HCT116 (cell line): ENCODE data around the gene PPM1B. TPM values are rescaled to one million over a fixed set of nuclear protein-coding genes. Genes with fewer than 3 reads are reported as not detected.

Experiments used
- ATAC-seq: fragments of 200-7000 bp; cut with Tn5 transposase; 2 replicates; pipeline ENCODE4 v1.9.1; 2020; ENCODE audit warnings: mild to moderate bottlenecking, moderate library complexity
- BruUV-seq: library from RNA; stranded (reverse); fragments of 400-500 nt; replicated peaks from 2 replicates; lab custom pipeline; 2021; lab: Mats Ljungman, UMichigan
- CTCF ChIA-PET: fragments of 300-600 bp; sonication (Branson Sonifier 250); formaldehyde crosslinking; loops from one replicate; lab custom pipeline; 2021; ENCODE audit warnings: antibody characterized with exemption; lab: Charles Lee
- POLR2A ChIA-PET: fragments of 300-600, 350-600 bp; sonication (Branson Sonifier 250); formaldehyde crosslinking; loops from one replicate; lab custom pipeline; 2021; ENCODE audit warnings: antibody characterized with exemption; lab: Charles Lee
- RAD21 ChIA-PET, 2 experiments: fragments of 300-600 bp; sonication (Branson Sonifier 250); formaldehyde crosslinking; loops; one replicate each; lab custom pipeline; 2023; ENCODE audit warnings: low total read pairs in 2 of 2; ENCODE audit not compliant: uncharacterized antibody in 2 of 2, unreplicated experiment in 2 of 2, low non-redundant PET in 1 of 2; lab: Charles Lee
- DNase-seq: peaks from one replicate; pipeline ENCODE4 v3.0.0-alpha.2; 2010; ENCODE audit warnings: low read depth, low spot score
- H2AFZ ChIP-seq: fragments of 200-600 bp; shearing (Covaris generic), sonication (generic); 2 replicates; pipeline ENCODE4 v1.6.1; 2017; ENCODE audit warnings: low read depth, mixed run types, mixed read lengths, antibody characterized with exemption, low read length; ENCODE audit not compliant: poor library complexity, severe bottlenecking
- H3K27ac ChIP-seq: 2 replicates; pipeline ENCODE4 v1.5.1; 2012; ENCODE audit warnings: low read depth, low read length
- H3K27me3 ChIP-seq: fragments of 200-600 bp; sonication (generic); 2 replicates; pipeline ENCODE4 v1.6.1; 2016; ENCODE audit warnings: mixed run types, low read length, mixed read lengths; ENCODE audit not compliant: insufficient read depth
- H3K36me3 ChIP-seq, 2 experiments: fragments of 200-500 bp in 1 of 2; fragments of 200-600 bp in 1 of 2; sonication (Bioruptor generic) in 1 of 2; sonication (generic) in 1 of 2; 2 replicates each; pipeline versions ENCODE4 v1.5.1 to v1.6.1; 2014 to 2016; ENCODE audit warnings: low read length in 2 of 2, inconsistent platforms in 1 of 2, mixed read lengths in 1 of 2, mixed run types in 1 of 2; ENCODE audit not compliant: insufficient read depth in 2 of 2, control insufficient read depth in 1 of 2
- H3K4me1 ChIP-seq, 2 experiments: fragments of 200-600 bp in 1 of 2; sonication (generic) in 1 of 2; 2 replicates each; pipeline versions ENCODE4 v1.5.1 to v1.6.1; 2012 to 2017; ENCODE audit warnings: low read length in 2 of 2, inconsistent platforms in 1 of 2, mild to moderate bottlenecking in 1 of 2, mixed read lengths in 1 of 2, mixed run types in 1 of 2, moderate library complexity in 1 of 2; ENCODE audit not compliant: insufficient read depth in 2 of 2, control insufficient read depth in 1 of 2
- H3K4me2 ChIP-seq: fragments of 200-600 bp; sonication (generic); 2 replicates; pipeline ENCODE4 v1.6.1; 2017; ENCODE audit warnings: mixed run types, low read length, mixed read lengths
- H3K4me3 ChIP-seq, 2 experiments: fragments of 200-600 bp in 1 of 2; sonication (generic) in 1 of 2; replicated peaks in 1 of 2; 2 replicates each; pipeline ENCODE4 v1.5.1; 2011 to 2016; ENCODE audit warnings: low read length in 2 of 2, control low read depth in 1 of 2, low read depth in 1 of 2, mild to moderate bottlenecking in 1 of 2, mixed read lengths in 1 of 2, mixed run types in 1 of 2
- H3K79me2 ChIP-seq: fragments of 200-600 bp; sonication (generic); 2 replicates; pipeline ENCODE4 v1.6.1; 2017; ENCODE audit warnings: mild to moderate bottlenecking, mixed run types, low read length, moderate library complexity, mixed read lengths; ENCODE audit not compliant: insufficient read depth
- H3K9ac ChIP-seq: fragments of 200-600 bp; sonication (generic); 2 replicates; pipeline ENCODE4 v1.6.1; 2016; ENCODE audit warnings: low read length, mixed read lengths
- H3K9me2 ChIP-seq: fragments of 200-600 bp; sonication (generic), shearing (Covaris generic); 2 replicates; pipeline ENCODE4 v1.6.1; 2017; ENCODE audit warnings: mixed run types, mild to moderate bottlenecking, moderate library complexity; ENCODE audit not compliant: insufficient read depth
- H3K9me3 ChIP-seq, 2 experiments: fragments of 200-500 bp in 1 of 2; fragments of 200-600 bp in 1 of 2; sonication (Bioruptor generic) in 1 of 2; sonication (generic) in 1 of 2; 2 replicates each; pipeline ENCODE4 v1.6.1; 2014 to 2017; ENCODE audit warnings: low read length in 2 of 2, mixed read lengths in 2 of 2, inconsistent platforms in 1 of 2, low read depth in 1 of 2, mild to moderate bottlenecking in 1 of 2, mixed run types in 1 of 2, moderate library complexity in 1 of 2; ENCODE audit not compliant: control insufficient read depth in 1 of 2, insufficient read depth in 1 of 2
- H4K20me1 ChIP-seq: fragments of 200-600 bp; sonication (generic), shearing (Covaris generic); 2 replicates; pipeline ENCODE4 v1.6.1; 2017; ENCODE audit warnings: mixed run types, mild to moderate bottlenecking, moderate library complexity; ENCODE audit not compliant: insufficient read depth
- CBX3 ChIP-seq: IDR thresholded peaks from 2 replicates; pipeline ENCODE4 v1.6.1; 2012; ENCODE audit warnings: low read depth
- EZH2 ChIP-seq: fragments of 200-600 bp; sonication (generic); IDR thresholded peaks from 2 replicates; pipeline ENCODE4 v1.6.1; 2017; ENCODE audit warnings: antibody characterized with exemption, mixed run types
- FOSL1 ChIP-seq: IDR thresholded peaks from 2 replicates; pipeline ENCODE4 v1.6.1; 2012; ENCODE audit warnings: low read depth
- MAX ChIP-seq: IDR thresholded peaks from 2 replicates; pipeline ENCODE4 v1.6.1; 2012
- POLR2A ChIP-seq: IDR thresholded peaks from 2 replicates; pipeline ENCODE4 v1.7.0; 2011; ENCODE audit warnings: borderline replicate concordance; ENCODE audit not compliant: insufficient read depth, insufficient read length; ENCODE audit errors: extremely low read depth
- SP1 ChIP-seq: IDR thresholded peaks from 2 replicates; pipeline ENCODE4 v1.6.1; 2012; ENCODE audit warnings: low read depth
- SRF ChIP-seq: IDR thresholded peaks from 2 replicates; pipeline ENCODE4 v1.6.1; 2012; ENCODE audit warnings: low read depth
- YY1 ChIP-seq: IDR thresholded peaks from 2 replicates; pipeline ENCODE4 v1.6.1; 2011; ENCODE audit warnings: low read length, low read depth, moderate library complexity, mild to moderate bottlenecking; ENCODE audit not compliant: insufficient replicate concordance; ENCODE audit errors: extremely low read depth
- ZFX ChIP-seq: fragments of 450-650 bp; IDR thresholded peaks from 2 replicates; pipeline ENCODE4 v1.6.1; 2017
- ZNF274 ChIP-seq: fragments of 200-500 bp; sonication (Bioruptor generic); IDR thresholded peaks from 2 replicates; pipeline ENCODE4 v1.6.1; 2014; ENCODE audit warnings: mild to moderate bottlenecking, low read depth, low read length, inconsistent platforms
- intact Hi-C: fragments of 100-400 bp; cut with micrococcal nuclease; formaldehyde crosslinking; loops from 2 replicates; pipeline ENCODE4 v1.10.0; 2022
- total RNA-seq: library from RNA; stranded (reverse); gene quantifications from one replicate; pipeline ENCODE4 v1.2.1, GENCODE V29; 2021; ENCODE audit not compliant: unreplicated experiment
- TF ChIP-seq, protein P1 (sequence below): IDR thresholded peaks from 2 replicates; pipeline ENCODE4 v1.6.1; 2012

PPM1B gene
- total RNA-seq, 1 experiment from 2014 or later = 36.9 TPM

DNA sequence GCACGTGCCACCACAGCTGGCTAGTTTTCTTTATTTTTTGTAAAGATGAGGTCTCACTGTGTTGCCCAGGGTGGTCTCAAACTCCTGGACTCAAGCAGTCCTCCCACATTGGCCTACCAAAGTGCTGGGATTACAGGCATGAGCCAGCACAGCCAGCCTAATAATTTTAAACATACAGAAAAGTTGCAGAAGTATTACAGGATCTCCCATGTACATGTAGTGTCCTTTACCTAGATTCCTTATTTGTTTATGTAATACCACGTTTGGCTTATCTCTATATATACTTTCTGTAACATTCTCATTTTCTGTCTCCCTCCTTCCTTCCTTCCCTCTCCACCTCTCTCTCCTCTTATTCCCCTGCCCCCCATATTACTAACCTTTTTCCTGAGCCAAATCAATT lies 41.7 kb downstream of the PPM1B start:
- Histone ChIP-seq H3K4me2 (no peak overlapping the region), H3K79me2 (peaks cover 40% of the 10 kb centered on the region)

DNA sequence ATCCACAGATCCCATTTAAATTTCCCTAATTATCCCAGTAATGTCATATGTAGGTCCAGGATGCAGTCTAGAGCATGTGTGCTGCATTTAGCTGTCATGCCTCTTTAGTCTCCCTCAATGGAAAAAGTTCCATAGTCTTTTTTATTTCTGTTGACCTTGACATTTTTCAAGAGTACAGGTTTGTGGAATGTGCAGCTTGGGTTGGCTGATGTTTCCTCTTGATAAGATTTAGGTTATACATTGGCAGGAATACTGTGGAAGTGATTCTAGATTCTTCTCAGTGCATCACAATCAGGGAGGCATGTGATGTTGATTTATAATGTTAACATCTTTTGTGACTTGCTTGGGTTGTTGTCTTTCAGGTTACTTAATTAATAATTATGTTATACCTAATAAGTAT lies 42.5 kb downstream of the PPM1B start:
- H3K9me2 ChIP-seq = no peaks in the 10 kb centered on the region
- BruUV-seq = no TSS peak
- CTCF ChIA-PET = no interaction called here
- DNase-seq (no peak), ATAC-seq (no peak)
- H3K27me3 ChIP-seq = no peaks in the 10 kb centered on the region
- no peak overlapping the region for H3K27ac ChIP-seq
- H3K4me2 ChIP-seq = no peak overlapping the region
- no peak overlapping the region for H3K9ac ChIP-seq
- TF ChIP-seq CBX3 = no peak
- TF ChIP-seq, protein P1, sequence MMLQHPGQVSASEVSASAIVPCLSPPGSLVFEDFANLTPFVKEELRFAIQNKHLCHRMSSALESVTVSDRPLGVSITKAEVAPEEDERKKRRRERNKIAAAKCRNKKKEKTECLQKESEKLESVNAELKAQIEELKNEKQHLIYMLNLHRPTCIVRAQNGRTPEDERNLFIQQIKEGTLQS = no peak
- intact Hi-C loops = no loop called here
- H4K20me1 ChIP-seq = no peaks in the 10 kb centered on the region
- H3K36me3 ChIP-seq = peaks cover 0 to 10% of the 10 kb centered on the region in 2 experiments; a peak in 1 of 4 replicates
- no peak overlapping the region for H2AFZ ChIP-seq
- peaks cover 0 to 3% of the 10 kb centered on the region in 2 experiments; a peak in 1 of 4 replicates for H3K4me1 ChIP-seq
- POLR2A ChIA-PET = no interaction called here
- no peaks in the 10 kb centered on the region for H3K9me3 ChIP-seq
- H3K4me3 ChIP-seq = no peak overlapping the region
- RAD21 ChIA-PET = no interaction called here
- peaks cover 40% of the 10 kb centered on the region for H3K79me2 ChIP-seq

More for the DNA sequence above, 41.7 kb downstream of the PPM1B start:
- Histone ChIP-seq H2AFZ (no peak overlapping the region), H3K4me1 (peaks cover 0 to 3% of the 10 kb centered on the region in 2 experiments; a peak in 1 of 4 replicates), H3K9ac (no peak overlapping the region), H3K27me3 (no peaks in the 10 kb centered on the region), H3K9me2 (no peaks in the 10 kb centered on the region), H3K27ac (no peak overlapping the region), H3K4me3 (no peak overlapping the region), H3K9me3 (no peaks in the 10 kb centered on the region), H3K36me3 (peaks cover 0 to 10% of the 10 kb centered on the region in 2 experiments; a peak in 1 of 4 replicates), H4K20me1 (no peaks in the 10 kb centered on the region)
- ATAC-seq (no peak), DNase-seq (no peak)
- POLR2A ChIA-PET = no interaction called here
- intact Hi-C loops = no loop called here
- BruUV-seq = no TSS peak
- CTCF ChIA-PET = no interaction called here
- TF ChIP-seq SRF = no peak
- TF ChIP-seq ZNF274 = no peak
- no peak for TF ChIP-seq YY1
- TF ChIP-seq POLR2A = no peak
- TF ChIP-seq SP1 = no peak
- no peak for TF ChIP-seq FOSL1
- no peak for TF ChIP-seq EZH2
- no peak for TF ChIP-seq MAX
- TF ChIP-seq ZFX = no peak
- RAD21 ChIA-PET = no interaction called here
